GM21360 (cell line): ENCODE data around the gene SLC35B2.

Experiments
- ATAC-seq: cut with Tn5 transposase; IDR thresholded peaks from one replicate; pipeline ENCODE4 v1.9.1; 2021; ENCODE audit warnings: mild to moderate bottlenecking, moderate library complexity; ENCODE audit not compliant: unreplicated experiment

SLC35B2 gene

GRCh38 chr6:44286747-44287146 lies 29.4 kb upstream of the SLC35B2 start:
- ATAC-seq: no peak

- ATAC-seq: no peak
Observed at GRCh38 chr6:44286285-44286565, 28.9 kb upstream of the SLC35B2 start.

GRCh38 chr6:44285552-44286284 lies 28.4 kb upstream of the SLC35B2 start:
- ATAC-seq: no peak

GRCh38 chr6:44284867-44285266 lies 27.5 kb upstream of the SLC35B2 start:
- no peak for ATAC-seq

GRCh38 chr6:44284121-44284520 lies 26.8 kb upstream of the SLC35B2 start:
- no peak for ATAC-seq

GRCh38 chr6:44278774-44279697 lies 21.7 kb upstream of the SLC35B2 start:
- no peak for ATAC-seq

- ATAC-seq: no peak
Observed at GRCh38 chr6:44278315-44278714, 21.0 kb upstream of the SLC35B2 start.

GRCh38 chr6:44277763-44278162 lies 20.4 kb upstream of the SLC35B2 start:
- no peak for ATAC-seq

- ATAC-seq: no peak
Observed at GRCh38 chr6:44276667-44277640, 19.6 kb upstream of the SLC35B2 start.

GRCh38 chr6:44275749-44276648 lies 18.7 kb upstream of the SLC35B2 start:
- no peak for ATAC-seq

- no peak for ATAC-seq
Observed at GRCh38 chr6:44275271-44275748, 18.0 kb upstream of the SLC35B2 start.

GRCh38 chr6:44273617-44274016 lies 16.3 kb upstream of the SLC35B2 start:
- ATAC-seq: no peak

- ATAC-seq: no peak
Observed at GRCh38 chr6:44272999-44273566, 15.8 kb upstream of the SLC35B2 start.

- ATAC-seq: no peak
Observed at GRCh38 chr6:44272529-44272928, 15.2 kb upstream of the SLC35B2 start.

- no peak for ATAC-seq
Observed at GRCh38 chr6:44271914-44272313, 14.6 kb upstream of the SLC35B2 start.

GRCh38 chr6:44271406-44271723 lies 14.0 kb upstream of the SLC35B2 start:
- ATAC-seq: no peak

GRCh38 chr6:44270526-44271405 lies 13.4 kb upstream of the SLC35B2 start:
- no peak for ATAC-seq

- no peak for ATAC-seq
Observed at GRCh38 chr6:44269921-44270525, 12.7 kb upstream of the SLC35B2 start, which contains the start of gene TMEM151B. TMEM151B (plus strand) TSS chr6:44270450; CDS start chr6:44270743, 293 bp downstream.
